GM23338 (cell line): ENCODE measurements around the gene PRG3. TPM values are rescaled to one million over a fixed set of nuclear protein-coding genes. Genes with fewer than 3 reads are reported as not detected.

Experiments used
- ATAC-seq: fragments of 200-7000 bp; cut with Tn5 transposase; 3 replicates; pipeline ENCODE4 v1.9.1; 2020
- DNase-seq: peaks from one replicate; pipeline ENCODE4 v3.0.0-alpha.2; 2015; ENCODE audit warnings: low spot score
- H2AFZ ChIP-seq: fragments of 200-600 bp; sonication (generic); 2 replicates; pipeline ENCODE4 v1.8.0; 2016; ENCODE audit warnings: antibody characterized with exemption, mild to moderate bottlenecking, moderate library complexity
- H3F3A ChIP-seq: fragments of 200-600 bp; sonication (generic); replicated peaks from 2 replicates; pipeline ENCODE4 v1.8.0; 2017; ENCODE audit warnings: antibody characterized with exemption, mixed run types, low read depth
- H3K27ac ChIP-seq: fragments of 200-600 bp; sonication (generic); 2 replicates; pipeline ENCODE4 v1.6.1; 2016; ENCODE audit warnings: low read depth
- H3K27me3 ChIP-seq: fragments of 200-600 bp; sonication (generic); 2 replicates; pipeline ENCODE4 v1.8.0; 2016; ENCODE audit warnings: mild to moderate bottlenecking, mixed run types, moderate library complexity; ENCODE audit not compliant: insufficient read depth
- H3K36me3 ChIP-seq: fragments of 200-600 bp; sonication (generic); 2 replicates; pipeline ENCODE4 v1.8.0; 2016; ENCODE audit warnings: mild to moderate bottlenecking; ENCODE audit not compliant: insufficient read depth
- H3K4me1 ChIP-seq: fragments of 200-600 bp; sonication (generic); 2 replicates; pipeline ENCODE4 v1.8.0; 2016; ENCODE audit warnings: mild to moderate bottlenecking, moderate library complexity; ENCODE audit not compliant: insufficient read depth
- H3K4me2 ChIP-seq: fragments of 200-600 bp; sonication (generic); 2 replicates; pipeline ENCODE4 v1.7.1; 2017; ENCODE audit warnings: mixed run types
- H3K4me3 ChIP-seq: fragments of 200-600 bp; sonication (generic); 2 replicates; pipeline ENCODE4 v1.6.1; 2016; ENCODE audit warnings: mixed run types
- H3K79me2 ChIP-seq: fragments of 200-600 bp; sonication (generic); replicated peaks from 2 replicates; pipeline ENCODE4 v1.8.0; 2017; ENCODE audit warnings: mild to moderate bottlenecking; ENCODE audit not compliant: insufficient read depth
- H3K9me2 ChIP-seq: fragments of 200-600 bp; sonication (generic); 2 replicates; pipeline ENCODE4 v1.8.0; 2017; ENCODE audit not compliant: insufficient read depth
- H4K20me1 ChIP-seq: fragments of 200-600 bp; sonication (generic); replicated peaks from 2 replicates; pipeline ENCODE4 v1.8.0; 2017; ENCODE audit warnings: mild to moderate bottlenecking; ENCODE audit not compliant: insufficient read depth
- H3K27ac Mint-ChIP-seq: 2 replicates; pipeline ENCODE4 v1.8.0; 2020; ENCODE audit warnings: inconsistent platforms, mild to moderate bottlenecking, moderate library complexity, mixed read lengths
- H3K27me3 Mint-ChIP-seq: 3 replicates; pipeline ENCODE4 v1.8.0; 2022; ENCODE audit warnings: low read depth, mild to moderate bottlenecking, moderate library complexity, mixed read lengths, inconsistent platforms; ENCODE audit not compliant: insufficient read depth, poor library complexity
- H3K36me3 Mint-ChIP-seq: 3 replicates; pipeline ENCODE4 v1.8.0; 2021; ENCODE audit warnings: low read depth, mild to moderate bottlenecking, inconsistent platforms, moderate library complexity, mixed read lengths
- H3K4me1 Mint-ChIP-seq: 3 replicates; pipeline ENCODE4 v1.8.0; 2020; ENCODE audit warnings: mild to moderate bottlenecking, inconsistent platforms, mixed read lengths
- H3K4me3 Mint-ChIP-seq: 3 replicates; pipeline ENCODE4 v1.8.0; 2021; ENCODE audit warnings: moderate library complexity, mild to moderate bottlenecking, inconsistent platforms, mixed read lengths
- H3K9me3 Mint-ChIP-seq: 3 replicates; pipeline ENCODE4 v1.8.0; 2020; ENCODE audit warnings: moderate library complexity, mild to moderate bottlenecking, inconsistent platforms, mixed read lengths
- CREB1 ChIP-seq: fragments of 250-450 bp; sonication (Bioruptor Pico); IDR thresholded peaks from 2 replicates; pipeline ENCODE4 v1.5.0; 2020; ENCODE audit warnings: low read depth, mild to moderate bottlenecking, moderate library complexity
- EZH2 ChIP-seq: fragments of 200-600 bp; sonication (generic); IDR thresholded peaks from one replicate; pipeline ENCODE4 v1.8.0; 2017; ENCODE audit warnings: antibody characterized with exemption, mild to moderate bottlenecking, low read depth; ENCODE audit not compliant: unreplicated experiment
- JUNB ChIP-seq: IDR thresholded peaks from one replicate; pipeline ENCODE4 v1.6.1; 2016; ENCODE audit warnings: antibody characterized with exemption; ENCODE audit not compliant: unreplicated experiment
- NANOG ChIP-seq: IDR thresholded peaks from 2 replicates; pipeline ENCODE4 v1.6.1; 2016; ENCODE audit warnings: antibody characterized with exemption, borderline replicate concordance
- POLR2AphosphoS5 ChIP-seq: IDR thresholded peaks from 2 replicates; pipeline ENCODE4 v1.6.1; 2016; ENCODE audit warnings: antibody characterized with exemption, low read depth
- STAT1 ChIP-seq: IDR thresholded peaks from one replicate; pipeline ENCODE4 v1.6.1; 2016; ENCODE audit warnings: antibody characterized with exemption; ENCODE audit not compliant: unreplicated experiment
- ZNF114 ChIP-seq: fragments of 250-450 bp; sonication (Bioruptor Pico); IDR thresholded peaks from 2 replicates; pipeline ENCODE4 v1.5.0; 2020; ENCODE audit warnings: mild to moderate bottlenecking, moderate library complexity
- ZNF331 ChIP-seq: fragments of 250-450 bp; sonication (Bioruptor Pico); IDR thresholded peaks from 2 replicates; pipeline ENCODE4 v1.5.0; 2020; ENCODE audit warnings: low read depth, mild to moderate bottlenecking, moderate library complexity
- ZNF462 ChIP-seq: fragments of 250-450 bp; sonication (Bioruptor Pico); IDR thresholded peaks from 2 replicates; pipeline ENCODE4 v1.5.0; 2020; ENCODE audit warnings: mild to moderate bottlenecking, moderate library complexity
- polyA plus RNA-seq: library from polyadenylated mRNA; unstranded; fragments of >200 nt; fragmentation: Nextera tagmentation; extraction: Ambion mirVana; gene quantifications from 2 replicates; pipeline ENCODE4 v1.2.1, GENCODE V29; 2016
- total RNA-seq: library from RNA; depleted of rRNA; stranded (reverse); fragments of >200 nt; shearing (Covaris generic); gene quantifications from 2 replicates; pipeline ENCODE4 v1.2.3, GENCODE V29; 2014
- TF ChIP-seq, protein P1 (sequence below): IDR thresholded peaks from one replicate; pipeline ENCODE4 v1.6.1; 2018; ENCODE audit warnings: antibody characterized with exemption; ENCODE audit not compliant: unreplicated experiment
- TF ChIP-seq, protein P2 (sequence below), 2 experiments: fragments of 200-600 bp in 1 of 2; sonication (generic) in 1 of 2; conservative IDR thresholded peaks; 2 replicates each; pipeline versions ENCODE4 v1.5.1 to v1.6.1; 2016 to 2017; ENCODE audit warnings: antibody characterized with exemption in 2 of 2, low read depth in 2 of 2, mild to moderate bottlenecking in 2 of 2, moderate library complexity in 1 of 2

PRG3 gene
- total and polyA plus RNA-seq, 2 experiments from 2014 or later = not detected

GRCh38 chr11:57347336-57347735 lies 33.6 kb downstream of the PRG3 start:
- H3K36me3 Mint-ChIP-seq = no peaks in the 10 kb centered on the region; the same call in 2 of the 3 replicates
- no peak overlapping the region for H3K27ac Mint-ChIP-seq
- H3K27me3 Mint-ChIP-seq = peaks cover 25% of the 10 kb centered on the region
- no peak for ATAC-seq
- H3K27ac ChIP-seq = no peak overlapping the region
- no peak overlapping the region for H3K4me2 ChIP-seq
- no peaks in the 10 kb centered on the region for H3K9me2 ChIP-seq
- H2AFZ ChIP-seq = no peak overlapping the region
- no peaks in the 10 kb centered on the region for H3K79me2 ChIP-seq
- TF ChIP-seq ZNF114 (CRISPR knock-in tag) = no peak
- TF ChIP-seq JUNB = no peak
- TF ChIP-seq, protein P1, sequence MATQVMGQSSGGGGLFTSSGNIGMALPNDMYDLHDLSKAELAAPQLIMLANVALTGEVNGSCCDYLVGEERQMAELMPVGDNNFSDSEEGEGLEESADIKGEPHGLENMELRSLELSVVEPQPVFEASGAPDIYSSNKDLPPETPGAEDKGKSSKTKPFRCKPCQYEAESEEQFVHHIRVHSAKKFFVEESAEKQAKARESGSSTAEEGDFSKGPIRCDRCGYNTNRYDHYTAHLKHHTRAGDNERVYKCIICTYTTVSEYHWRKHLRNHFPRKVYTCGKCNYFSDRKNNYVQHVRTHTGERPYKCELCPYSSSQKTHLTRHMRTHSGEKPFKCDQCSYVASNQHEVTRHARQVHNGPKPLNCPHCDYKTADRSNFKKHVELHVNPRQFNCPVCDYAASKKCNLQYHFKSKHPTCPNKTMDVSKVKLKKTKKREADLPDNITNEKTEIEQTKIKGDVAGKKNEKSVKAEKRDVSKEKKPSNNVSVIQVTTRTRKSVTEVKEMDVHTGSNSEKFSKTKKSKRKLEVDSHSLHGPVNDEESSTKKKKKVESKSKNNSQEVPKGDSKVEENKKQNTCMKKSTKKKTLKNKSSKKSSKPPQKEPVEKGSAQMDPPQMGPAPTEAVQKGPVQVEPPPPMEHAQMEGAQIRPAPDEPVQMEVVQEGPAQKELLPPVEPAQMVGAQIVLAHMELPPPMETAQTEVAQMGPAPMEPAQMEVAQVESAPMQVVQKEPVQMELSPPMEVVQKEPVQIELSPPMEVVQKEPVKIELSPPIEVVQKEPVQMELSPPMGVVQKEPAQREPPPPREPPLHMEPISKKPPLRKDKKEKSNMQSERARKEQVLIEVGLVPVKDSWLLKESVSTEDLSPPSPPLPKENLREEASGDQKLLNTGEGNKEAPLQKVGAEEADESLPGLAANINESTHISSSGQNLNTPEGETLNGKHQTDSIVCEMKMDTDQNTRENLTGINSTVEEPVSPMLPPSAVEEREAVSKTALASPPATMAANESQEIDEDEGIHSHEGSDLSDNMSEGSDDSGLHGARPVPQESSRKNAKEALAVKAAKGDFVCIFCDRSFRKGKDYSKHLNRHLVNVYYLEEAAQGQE = no peak
- no peak for TF ChIP-seq ZNF331 (CRISPR knock-in tag)
- TF ChIP-seq EZH2 = no peak
- no peak for TF ChIP-seq POLR2AphosphoS5
- no peak for TF ChIP-seq CREB1 (CRISPR knock-in tag)
- TF ChIP-seq, protein P2, sequence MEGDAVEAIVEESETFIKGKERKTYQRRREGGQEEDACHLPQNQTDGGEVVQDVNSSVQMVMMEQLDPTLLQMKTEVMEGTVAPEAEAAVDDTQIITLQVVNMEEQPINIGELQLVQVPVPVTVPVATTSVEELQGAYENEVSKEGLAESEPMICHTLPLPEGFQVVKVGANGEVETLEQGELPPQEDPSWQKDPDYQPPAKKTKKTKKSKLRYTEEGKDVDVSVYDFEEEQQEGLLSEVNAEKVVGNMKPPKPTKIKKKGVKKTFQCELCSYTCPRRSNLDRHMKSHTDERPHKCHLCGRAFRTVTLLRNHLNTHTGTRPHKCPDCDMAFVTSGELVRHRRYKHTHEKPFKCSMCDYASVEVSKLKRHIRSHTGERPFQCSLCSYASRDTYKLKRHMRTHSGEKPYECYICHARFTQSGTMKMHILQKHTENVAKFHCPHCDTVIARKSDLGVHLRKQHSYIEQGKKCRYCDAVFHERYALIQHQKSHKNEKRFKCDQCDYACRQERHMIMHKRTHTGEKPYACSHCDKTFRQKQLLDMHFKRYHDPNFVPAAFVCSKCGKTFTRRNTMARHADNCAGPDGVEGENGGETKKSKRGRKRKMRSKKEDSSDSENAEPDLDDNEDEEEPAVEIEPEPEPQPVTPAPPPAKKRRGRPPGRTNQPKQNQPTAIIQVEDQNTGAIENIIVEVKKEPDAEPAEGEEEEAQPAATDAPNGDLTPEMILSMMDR (conservative IDR thresholded peaks at IDR 0.05; ENCODE audit: low read depth in 2 of 2) = no peak
- TF ChIP-seq NANOG = no peak
- TF ChIP-seq STAT1 = no peak
- no peak for TF ChIP-seq ZNF462 (CRISPR knock-in tag)
- H3K4me3 ChIP-seq = no peak overlapping the region
- no peaks in the 10 kb centered on the region for H3K36me3 ChIP-seq
- peaks cover 6% of the 10 kb centered on the region for H3K9me3 Mint-ChIP-seq
- no peak for DNase-seq
- no peak overlapping the region for H3K4me3 Mint-ChIP-seq
- peaks cover 4% of the 10 kb centered on the region; the same call in 1 of the 2 replicates for H3K27me3 ChIP-seq
- H3K4me1 ChIP-seq = peaks cover 26% of the 10 kb centered on the region
- peaks cover 39% of the 10 kb centered on the region for H3K4me1 Mint-ChIP-seq
- 0 out of 2 replicates have a peak, but pooled peaks cover 6% of the 10 kb centered on the region for H3F3A ChIP-seq
- H4K20me1 ChIP-seq = no peaks in the 10 kb centered on the region
